ENCODE results near the gene RPP14. TPM values are rescaled to one million over a fixed set of nuclear protein-coding genes. Genes with fewer than 3 reads are reported as not detected.
"Not testable (repeated sequence)": the region's sequence is repeated elsewhere in the genome, so short reads cannot be mapped to it uniquely, and the experiment has no call there.

The RPP14 gene
- polyA plus RNA-seq, result 21.5 TPM
- long read RNA-seq, donor 1, full-length matches to known transcripts, result 5 of 5 reads
- long read RNA-seq, donor 1, partial matches to known transcripts, result 0 of 5 reads
- long read RNA-seq, donor 1, other reads (novel, unspliced or antisense), result 0 of 5 reads
- long read RNA-seq, donor 2, full-length matches to known transcripts, result 13 of 13 reads
- long read RNA-seq, donor 2, partial matches to known transcripts, result 0 of 13 reads
- long read RNA-seq, donor 2, other reads (novel, unspliced or antisense), result 0 of 13 reads
- long read RNA-seq, donor 3, result 0 reads
- long read RNA-seq, donor 4, full-length matches to known transcripts, result 3 of 3 reads
- long read RNA-seq, donor 4, partial matches to known transcripts, result 0 of 3 reads
- long read RNA-seq, donor 4, other reads (novel, unspliced or antisense), result 0 of 3 reads
- long read RNA-seq, donor 5, full-length matches to known transcripts, result 4 of 4 reads
- long read RNA-seq, donor 5, partial matches to known transcripts, result 0 of 4 reads
- long read RNA-seq, donor 5, other reads (novel, unspliced or antisense), result 0 of 4 reads
- long read RNA-seq, donor 6, full-length matches to known transcripts, result 4 of 4 reads
- long read RNA-seq, donor 6, partial matches to known transcripts, result 0 of 4 reads
- long read RNA-seq, donor 6, other reads (novel, unspliced or antisense), result 0 of 4 reads
- long read RNA-seq, donor 7, full-length matches to known transcripts, result 2 of 2 reads
- long read RNA-seq, donor 7, partial matches to known transcripts, result 0 of 2 reads
- long read RNA-seq, donor 7, other reads (novel, unspliced or antisense), result 0 of 2 reads
- long read RNA-seq, donor 8, full-length matches to known transcripts, result 5 of 5 reads
- long read RNA-seq, donor 8, partial matches to known transcripts, result 0 of 5 reads
- long read RNA-seq, donor 8, other reads (novel, unspliced or antisense), result 0 of 5 reads
- long read RNA-seq, donor 9, full-length matches to known transcripts, result 5 of 5 reads
- long read RNA-seq, donor 9, partial matches to known transcripts, result 0 of 5 reads
- long read RNA-seq, donor 9, other reads (novel, unspliced or antisense), result 0 of 5 reads
- long read RNA-seq, donor 10, full-length matches to known transcripts, result 7 of 7 reads
- long read RNA-seq, donor 10, partial matches to known transcripts, result 0 of 7 reads
- long read RNA-seq, donor 10, other reads (novel, unspliced or antisense), result 0 of 7 reads
- long read RNA-seq, donor 11, full-length matches to known transcripts, result 6 of 6 reads
- long read RNA-seq, donor 11, partial matches to known transcripts, result 0 of 6 reads
- long read RNA-seq, donor 11, other reads (novel, unspliced or antisense), result 0 of 6 reads

GRCh38 chr3:58305882-58306711 lies at the start of gene RPP14, which contains the start of gene HTD2:
Gene RPP14 (plus strand): TSS chr3:58306245. CDS start chr3:58310330, 4,085 bp downstream.
Gene HTD2 (plus strand): TSS chr3:58306520. CDS start chr3:58317614, 11,094 bp downstream.
- H3K27ac ChIP-seq (ENCODE audit: low read length), result peak within 1 kb of the TSS; percentile 94
- peak; percentile 99 for DNase-seq
- no CpG with 5 or more reads among the region's 71 CpGs for WGBS (ENCODE audit: insufficient coverage, low lambda C conversion rate)
- peaks cover 24% of the 10 kb centered on the region for H3K36me3 ChIP-seq (ENCODE audit: control insufficient read depth, insufficient read depth, low read length)
- no peaks in the 10 kb centered on the region for H3K9me3 ChIP-seq (ENCODE audit: control insufficient read depth, low read depth, low read length)
- H3K4me3 ChIP-seq (ENCODE audit: low read length), result peak within 1 kb of the TSS; percentile 89
- H3K27me3 ChIP-seq (ENCODE audit: control insufficient read depth, insufficient read depth, low read length), result peaks cover 14% of the 10 kb centered on the region
- H3K4me1 ChIP-seq (ENCODE audit: control insufficient read depth, insufficient read depth, low read length), result peaks cover 18% of the 10 kb centered on the region

- no peak overlapping the region for H3K27ac ChIP-seq (ENCODE audit: low read length)
- peaks cover 19% of the 10 kb centered on the region for H3K36me3 ChIP-seq (ENCODE audit: control insufficient read depth, insufficient read depth, low read length)
- no peaks in the 10 kb centered on the region for H3K4me1 ChIP-seq (ENCODE audit: control insufficient read depth, insufficient read depth, low read length)
- H3K27me3 ChIP-seq (ENCODE audit: control insufficient read depth, insufficient read depth, low read length), result no peaks in the 10 kb centered on the region
- no peaks in the 10 kb centered on the region for H3K9me3 ChIP-seq (ENCODE audit: control insufficient read depth, low read depth, low read length)
- no CpG with 5 or more reads among the region's 4 CpGs for WGBS (ENCODE audit: insufficient coverage, low lambda C conversion rate)
- no peak for DNase-seq
- no peak overlapping the region for H3K4me3 ChIP-seq (ENCODE audit: low read length)
Observed at GRCh38 chr3:58256511-58256910, 49.5 kb upstream of the RPP14 start.

GRCh38 chr3:58258392-58259055 lies 47.5 kb upstream of the RPP14 start:
- WGBS (ENCODE audit: insufficient coverage, low lambda C conversion rate), result 100% methylated on average over 1 of the region's 10 CpGs
- Histone ChIP-seq H3K27me3 (ENCODE audit: control insufficient read depth, insufficient read depth, low read length) (no peaks in the 10 kb centered on the region), H3K4me3 (ENCODE audit: low read length) (no peak overlapping the region)

GRCh38 chr3:58260261-58260731 lies 45.7 kb upstream of the RPP14 start:
- WGBS (ENCODE audit: insufficient coverage, low lambda C conversion rate), result no CpG with 5 or more reads among the region's 6 CpGs
- Histone ChIP-seq H3K27me3 (ENCODE audit: control insufficient read depth, insufficient read depth, low read length) (no peaks in the 10 kb centered on the region), H3K4me3 (ENCODE audit: low read length) (no peak overlapping the region), H3K9me3 (ENCODE audit: control insufficient read depth, low read depth, low read length) (no peaks in the 10 kb centered on the region), H3K4me1 (ENCODE audit: control insufficient read depth, insufficient read depth, low read length) (no peaks in the 10 kb centered on the region), H3K27ac (ENCODE audit: low read length) (no peak overlapping the region), H3K36me3 (ENCODE audit: control insufficient read depth, insufficient read depth, low read length) (peaks cover 20% of the 10 kb centered on the region)
- no peak for DNase-seq

More at GRCh38 chr3:58258392-58259055, 47.5 kb upstream of the RPP14 start:
- Histone ChIP-seq H3K4me1 (ENCODE audit: control insufficient read depth, insufficient read depth, low read length) (no peaks in the 10 kb centered on the region), H3K36me3 (ENCODE audit: control insufficient read depth, insufficient read depth, low read length) (peaks cover 20% of the 10 kb centered on the region), H3K9me3 (ENCODE audit: control insufficient read depth, low read depth, low read length) (no peaks in the 10 kb centered on the region), H3K27ac (ENCODE audit: low read length) (no peak overlapping the region)
- DNase-seq, result no peak

- H3K27me3 ChIP-seq (ENCODE audit: control insufficient read depth, insufficient read depth, low read length), result no peaks in the 10 kb centered on the region
- H3K9me3 ChIP-seq (ENCODE audit: control insufficient read depth, low read depth, low read length), result no peaks in the 10 kb centered on the region
- H3K36me3 ChIP-seq (ENCODE audit: control insufficient read depth, insufficient read depth, low read length), result peaks cover 20% of the 10 kb centered on the region
- H3K27ac ChIP-seq (ENCODE audit: low read length), result no peak overlapping the region
- 100% methylated on average over 2 of the region's 6 CpGs for WGBS (ENCODE audit: insufficient coverage, low lambda C conversion rate)
- DNase-seq, result no peak
- H3K4me1 ChIP-seq (ENCODE audit: control insufficient read depth, insufficient read depth, low read length), result no peaks in the 10 kb centered on the region
- no peak overlapping the region for H3K4me3 ChIP-seq (ENCODE audit: low read length)
Observed at GRCh38 chr3:58260733-58261132, 45.3 kb upstream of the RPP14 start.

GRCh38 chr3:58261954-58262666 lies 43.9 kb upstream of the RPP14 start:
- Histone ChIP-seq H3K27me3 (ENCODE audit: control insufficient read depth, insufficient read depth, low read length) (no peaks in the 10 kb centered on the region), H3K4me3 (ENCODE audit: low read length) (no peak overlapping the region), H3K9me3 (ENCODE audit: control insufficient read depth, low read depth, low read length) (no peaks in the 10 kb centered on the region), H3K27ac (ENCODE audit: low read length) (no peak overlapping the region), H3K4me1 (ENCODE audit: control insufficient read depth, insufficient read depth, low read length) (no peaks in the 10 kb centered on the region), H3K36me3 (ENCODE audit: control insufficient read depth, insufficient read depth, low read length) (peaks cover 24% of the 10 kb centered on the region)
- 71% methylated on average over 1 of the region's 3 CpGs for WGBS (ENCODE audit: insufficient coverage, low lambda C conversion rate)
- DNase-seq, result no peak

- peaks cover 33% of the 10 kb centered on the region for H3K36me3 ChIP-seq (ENCODE audit: control insufficient read depth, insufficient read depth, low read length)
- no peaks in the 10 kb centered on the region for H3K4me1 ChIP-seq (ENCODE audit: control insufficient read depth, insufficient read depth, low read length)
- no peak overlapping the region for H3K27ac ChIP-seq (ENCODE audit: low read length)
- no peak for DNase-seq
- H3K4me3 ChIP-seq (ENCODE audit: low read length), result no peak overlapping the region
- no CpG with 5 or more reads among the region's 1 CpG for WGBS (ENCODE audit: insufficient coverage, low lambda C conversion rate)
- no peaks in the 10 kb centered on the region for H3K27me3 ChIP-seq (ENCODE audit: control insufficient read depth, insufficient read depth, low read length)
- H3K9me3 ChIP-seq (ENCODE audit: control insufficient read depth, low read depth, low read length), result no peaks in the 10 kb centered on the region
Observed at GRCh38 chr3:58266577-58266976, 39.5 kb upstream of the RPP14 start.

GRCh38 chr3:58267543-58267942 lies 38.5 kb upstream of the RPP14 start:
- H3K27me3 ChIP-seq (ENCODE audit: control insufficient read depth, insufficient read depth, low read length); DNase-seq: not testable (repeated sequence)
- WGBS (ENCODE audit: insufficient coverage, low lambda C conversion rate), result no CpG with 5 or more reads among the region's 1 CpG

More at GRCh38 chr3:58267543-58267942, 38.5 kb upstream of the RPP14 start:
- H3K4me1 ChIP-seq (ENCODE audit: control insufficient read depth, insufficient read depth, low read length); H3K27ac ChIP-seq (ENCODE audit: low read length); H3K9me3 ChIP-seq (ENCODE audit: control insufficient read depth, low read depth, low read length); H3K4me3 ChIP-seq (ENCODE audit: low read length): not testable (repeated sequence)
- peaks cover 37% of the 10 kb centered on the region for H3K36me3 ChIP-seq (ENCODE audit: control insufficient read depth, insufficient read depth, low read length)

Measured in large intestine (tissue), 12 donors.